ENCODE results near the gene ACTG1. TPM values are rescaled to one million over a fixed set of nuclear protein-coding genes. Genes with fewer than 3 reads are reported as not detected.

ACTG1 gene
- total and polyA plus RNA-seq, 2 of the 13 experiments (the other 11 are each of a cell fraction or from before 2014, with no cell fraction given): 973 to 1,138 TPM

DNA sequence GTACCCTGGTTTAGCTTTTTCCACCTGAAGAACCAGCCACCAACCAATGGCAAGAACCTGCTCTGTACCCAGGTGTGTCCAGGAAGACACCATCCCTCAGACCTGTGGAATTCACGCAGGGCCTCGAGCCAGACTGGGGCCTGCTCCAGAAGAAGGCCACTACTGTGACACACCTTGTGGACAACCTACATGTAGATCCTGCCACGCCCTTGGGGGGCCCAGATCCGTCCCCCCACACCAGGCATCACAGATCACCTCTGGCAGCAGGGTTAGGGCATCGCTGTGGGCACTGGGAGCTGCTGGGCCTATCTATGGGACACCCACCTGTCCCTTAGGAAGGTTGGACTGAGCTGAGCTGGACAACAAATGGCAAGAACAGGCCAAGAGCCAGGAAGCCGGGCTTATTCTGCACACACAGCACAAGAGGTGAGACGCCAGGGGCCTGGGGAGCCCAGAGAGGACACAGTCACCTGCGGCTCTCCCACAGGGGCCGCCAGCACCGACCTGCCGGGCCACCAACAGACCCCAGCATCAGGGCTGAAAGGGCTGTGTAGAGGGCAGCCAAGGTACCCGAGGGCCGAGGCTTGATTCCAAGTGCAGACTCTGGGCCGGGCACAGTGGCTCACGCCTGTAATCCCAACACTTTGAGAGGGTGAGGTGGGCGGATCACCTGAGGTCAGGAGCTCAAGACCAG is 31.8 kb upstream of the ACTG1 start:
- no peaks in the 10 kb centered on the region for H3K9me3 ChIP-seq (ENCODE audit: low read length)
- in situ Hi-C loops (cut with HindIII; ENCODE audit: extremely low pct_ligation_motif_present, low pct_unique_long_range_greater_than_20kb) (no loop called here), intact Hi-C loops (cut with micrococcal nuclease; ENCODE audit: unreplicated experiment) (no loop called here)
- no TSS peak for BruUV-seq (replicated peaks)
- H2AFZ ChIP-seq (ENCODE audit: low read length): no peak overlapping the region
- no peaks in the 10 kb centered on the region for H4K20me1 ChIP-seq (ENCODE audit: insufficient read depth, low read length)
- TF ChIP-seq, protein P1, sequence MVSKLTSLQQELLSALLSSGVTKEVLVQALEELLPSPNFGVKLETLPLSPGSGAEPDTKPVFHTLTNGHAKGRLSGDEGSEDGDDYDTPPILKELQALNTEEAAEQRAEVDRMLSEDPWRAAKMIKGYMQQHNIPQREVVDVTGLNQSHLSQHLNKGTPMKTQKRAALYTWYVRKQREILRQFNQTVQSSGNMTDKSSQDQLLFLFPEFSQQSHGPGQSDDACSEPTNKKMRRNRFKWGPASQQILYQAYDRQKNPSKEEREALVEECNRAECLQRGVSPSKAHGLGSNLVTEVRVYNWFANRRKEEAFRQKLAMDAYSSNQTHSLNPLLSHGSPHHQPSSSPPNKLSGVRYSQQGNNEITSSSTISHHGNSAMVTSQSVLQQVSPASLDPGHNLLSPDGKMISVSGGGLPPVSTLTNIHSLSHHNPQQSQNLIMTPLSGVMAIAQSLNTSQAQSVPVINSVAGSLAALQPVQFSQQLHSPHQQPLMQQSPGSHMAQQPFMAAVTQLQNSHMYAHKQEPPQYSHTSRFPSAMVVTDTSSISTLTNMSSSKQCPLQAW (CRISPR knock-in tag; IDR thresholded peaks at IDR 0.05): no peak
- TF ChIP-seq ZSCAN30 (CRISPR knock-in tag; IDR thresholded peaks at IDR 0.05) (no peak), KAT2B (IDR thresholded peaks at IDR 0.05; ENCODE audit: borderline replicate concordance, low read depth, low read length) (no peak), PRPF4 (IDR thresholded peaks at IDR 0.05; ENCODE audit: low read depth, low read length, poor library complexity, severe bottlenecking) (no peak), HMG20B (CRISPR knock-in tag; conservative IDR thresholded peaks at IDR 0.05) (no peak), ZNF34 (CRISPR knock-in tag; IDR thresholded peaks at IDR 0.05; ENCODE audit: borderline replicate concordance) (no peak), ZNF678 (CRISPR knock-in tag; IDR thresholded peaks at IDR 0.05) (no peak), SMC3 (IDR thresholded peaks at IDR 0.05; ENCODE audit: low read length) (no peak), CAMTA2 (CRISPR knock-in tag; IDR thresholded peaks at IDR 0.05; ENCODE audit: borderline replicate concordance) (no peak)
- TF ChIP-seq, protein P2, sequence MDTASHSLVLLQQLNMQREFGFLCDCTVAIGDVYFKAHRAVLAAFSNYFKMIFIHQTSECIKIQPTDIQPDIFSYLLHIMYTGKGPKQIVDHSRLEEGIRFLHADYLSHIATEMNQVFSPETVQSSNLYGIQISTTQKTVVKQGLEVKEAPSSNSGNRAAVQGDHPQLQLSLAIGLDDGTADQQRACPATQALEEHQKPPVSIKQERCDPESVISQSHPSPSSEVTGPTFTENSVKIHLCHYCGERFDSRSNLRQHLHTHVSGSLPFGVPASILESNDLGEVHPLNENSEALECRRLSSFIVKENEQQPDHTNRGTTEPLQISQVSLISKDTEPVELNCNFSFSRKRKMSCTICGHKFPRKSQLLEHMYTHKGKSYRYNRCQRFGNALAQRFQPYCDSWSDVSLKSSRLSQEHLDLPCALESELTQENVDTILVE (CRISPR knock-in tag; IDR thresholded peaks at IDR 0.05): no peak
- TF ChIP-seq, protein P3, sequence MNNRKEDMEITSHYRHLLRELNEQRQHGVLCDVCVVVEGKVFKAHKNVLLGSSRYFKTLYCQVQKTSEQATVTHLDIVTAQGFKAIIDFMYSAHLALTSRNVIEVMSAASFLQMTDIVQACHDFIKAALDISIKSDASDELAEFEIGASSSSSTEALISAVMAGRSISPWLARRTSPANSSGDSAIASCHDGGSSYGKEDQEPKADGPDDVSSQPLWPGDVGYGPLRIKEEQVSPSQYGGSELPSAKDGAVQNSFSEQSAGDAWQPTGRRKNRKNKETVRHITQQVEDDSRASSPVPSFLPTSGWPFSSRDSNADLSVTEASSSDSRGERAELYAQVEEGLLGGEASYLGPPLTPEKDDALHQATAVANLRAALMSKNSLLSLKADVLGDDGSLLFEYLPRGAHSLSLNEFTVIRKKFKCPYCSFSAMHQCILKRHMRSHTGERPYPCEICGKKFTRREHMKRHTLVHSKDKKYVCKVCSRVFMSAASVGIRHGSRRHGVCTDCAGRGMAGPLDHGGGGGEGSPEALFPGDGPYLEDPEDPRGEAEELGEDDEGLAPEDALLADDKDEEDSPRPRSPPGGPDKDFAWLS (CRISPR knock-in tag; IDR thresholded peaks at IDR 0.05; ENCODE audit: borderline replicate concordance): no peak
- H3K4me1 ChIP-seq (ENCODE audit: insufficient read depth, low read length): peaks cover 5% of the 10 kb centered on the region; the same call in 1 of the 2 replicates
- DNase-seq (ENCODE audit: low spot score) (no peak), FAIRE-seq (no peak), ATAC-seq (no peak)
- H3K79me2 ChIP-seq (ENCODE audit: insufficient read depth, low read length): no peaks in the 10 kb centered on the region
- CTCF ChIA-PET (ENCODE audit: low intra/inter-chr PET ratio, low total read pairs): no interaction called here
- H3K36me3 ChIP-seq (replicated peaks in 1 of 2; ENCODE audit: control insufficient read depth in 1 of 2, insufficient read depth in 2 of 2, low read length in 2 of 2): peaks cover 40 to 63% of the 10 kb centered on the region in 2 experiments
- H3K4me2 ChIP-seq (ENCODE audit: low read depth, low read length): no peak overlapping the region
- no peak overlapping the region for H3K4me3 ChIP-seq (replicated peaks in 1 of 3; ENCODE audit: insufficient read depth in 1 of 3, low read depth in 2 of 3, low read length in 3 of 3)
- POLR2A ChIA-PET: interaction anchor here (1.8 kb wide), 1 partner anchor 8 kb away, joined by 7 read pairs; the partner anchor contains the start of gene FAAP100
- no peak overlapping the region for H3K9ac ChIP-seq (ENCODE audit: insufficient read depth, low read depth, low read length)
- WGBS (ENCODE audit: low lambda C conversion rate): 96% methylated on average over 15 of the region's 16 CpGs
- no peaks in the 10 kb centered on the region for H3K27me3 ChIP-seq (ENCODE audit: control insufficient read depth in 1 of 2, insufficient read depth in 2 of 2, low read length in 2 of 2)
- H3K27ac ChIP-seq (ENCODE audit: extremely low read length, insufficient read depth, low read length): no peak overlapping the region
